ENCODE measurements around the gene TOR1B.

- TF ChIP-seq POLR2A (IDR thresholded peaks at IDR 0.05; ENCODE audit: borderline replicate concordance, extremely low read depth, insufficient read depth, insufficient read length) (peak; percentile 84), CEBPB (IDR thresholded peaks at IDR 0.05; ENCODE audit: low read depth) (no peak), CTCF (IDR thresholded peaks at IDR 0.05 in 2 of 3, conservative IDR thresholded peaks at IDR 0.05 in 1 of 3; ENCODE audit: borderline replicate concordance in 1 of 3, insufficient read depth in 1 of 3, low read depth in 2 of 3, low read length in 2 of 3) (no peak), EZH2 (IDR thresholded peaks at IDR 0.05) (no peak), JUND (IDR thresholded peaks at IDR 0.05) (no peak), FOSL1 (IDR thresholded peaks at IDR 0.05; ENCODE audit: low read depth) (no peak), RAD21 (IDR thresholded peaks at IDR 0.05; ENCODE audit: low read depth) (no peak), SIN3A (IDR thresholded peaks at IDR 0.05; ENCODE audit: low read depth) (peak; percentile 92), POLR2AphosphoS5 (IDR thresholded peaks at IDR 0.05; ENCODE audit: low read depth, low read length) (peak; percentile 82), MAX (IDR thresholded peaks at IDR 0.05) (peak; percentile 97), ZBTB33 (IDR thresholded peaks at IDR 0.05; ENCODE audit: extremely low read depth, insufficient replicate concordance, low read length) (peak; percentile 84), ZNF274 (IDR thresholded peaks at IDR 0.05; ENCODE audit: low read depth, low read length) (no peak), EZH2phosphoT487 (IDR thresholded peaks at IDR 0.05; ENCODE audit: borderline replicate concordance) (no peak)
- TF ChIP-seq, protein P1, sequence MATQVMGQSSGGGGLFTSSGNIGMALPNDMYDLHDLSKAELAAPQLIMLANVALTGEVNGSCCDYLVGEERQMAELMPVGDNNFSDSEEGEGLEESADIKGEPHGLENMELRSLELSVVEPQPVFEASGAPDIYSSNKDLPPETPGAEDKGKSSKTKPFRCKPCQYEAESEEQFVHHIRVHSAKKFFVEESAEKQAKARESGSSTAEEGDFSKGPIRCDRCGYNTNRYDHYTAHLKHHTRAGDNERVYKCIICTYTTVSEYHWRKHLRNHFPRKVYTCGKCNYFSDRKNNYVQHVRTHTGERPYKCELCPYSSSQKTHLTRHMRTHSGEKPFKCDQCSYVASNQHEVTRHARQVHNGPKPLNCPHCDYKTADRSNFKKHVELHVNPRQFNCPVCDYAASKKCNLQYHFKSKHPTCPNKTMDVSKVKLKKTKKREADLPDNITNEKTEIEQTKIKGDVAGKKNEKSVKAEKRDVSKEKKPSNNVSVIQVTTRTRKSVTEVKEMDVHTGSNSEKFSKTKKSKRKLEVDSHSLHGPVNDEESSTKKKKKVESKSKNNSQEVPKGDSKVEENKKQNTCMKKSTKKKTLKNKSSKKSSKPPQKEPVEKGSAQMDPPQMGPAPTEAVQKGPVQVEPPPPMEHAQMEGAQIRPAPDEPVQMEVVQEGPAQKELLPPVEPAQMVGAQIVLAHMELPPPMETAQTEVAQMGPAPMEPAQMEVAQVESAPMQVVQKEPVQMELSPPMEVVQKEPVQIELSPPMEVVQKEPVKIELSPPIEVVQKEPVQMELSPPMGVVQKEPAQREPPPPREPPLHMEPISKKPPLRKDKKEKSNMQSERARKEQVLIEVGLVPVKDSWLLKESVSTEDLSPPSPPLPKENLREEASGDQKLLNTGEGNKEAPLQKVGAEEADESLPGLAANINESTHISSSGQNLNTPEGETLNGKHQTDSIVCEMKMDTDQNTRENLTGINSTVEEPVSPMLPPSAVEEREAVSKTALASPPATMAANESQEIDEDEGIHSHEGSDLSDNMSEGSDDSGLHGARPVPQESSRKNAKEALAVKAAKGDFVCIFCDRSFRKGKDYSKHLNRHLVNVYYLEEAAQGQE (IDR thresholded peaks at IDR 0.05; ENCODE audit: low read depth): no peak
These were observed 21.1 kb downstream of the TOR1B start, which contains the start of gene TOR1A for GRCh38 chr9:129823935-129824601.
